HUES48 (cell line): ENCODE results near the gene BCL11B.

Experiments
- H3K27ac ChIP-seq: one replicate; pipeline ENCODE4 v1.7.0; 2013; ENCODE audit warnings: low read depth, low read length, inconsistent platforms
- H3K27me3 ChIP-seq: 2 replicates; pipeline ENCODE4 v1.6.1; 2013; ENCODE audit warnings: mild to moderate bottlenecking, low read length; ENCODE audit not compliant: control insufficient read depth, insufficient read depth
- H3K36me3 ChIP-seq: 2 replicates; pipeline ENCODE4 v1.6.1; 2013; ENCODE audit warnings: low read length; ENCODE audit not compliant: control insufficient read depth, insufficient read depth
- H3K4me1 ChIP-seq: 2 replicates; pipeline ENCODE4 v1.6.1; 2013; ENCODE audit warnings: mild to moderate bottlenecking, low read length; ENCODE audit not compliant: control insufficient read depth, insufficient read depth
- H3K4me3 ChIP-seq: 2 replicates; pipeline ENCODE4 v1.5.1; 2013; ENCODE audit warnings: mild to moderate bottlenecking, low read depth, low read length
- H3K9ac ChIP-seq: 2 replicates; pipeline ENCODE4 v1.6.1; 2013; ENCODE audit warnings: mild to moderate bottlenecking, low read depth, low read length, moderate library complexity
- H3K9me3 ChIP-seq: 2 replicates; pipeline ENCODE4 v1.6.1; 2013; ENCODE audit warnings: low read length; ENCODE audit not compliant: control insufficient read depth, insufficient read depth

Gene BCL11B

GRCh38 chr14:99127651-99128167, 144.3 kb downstream of the BCL11B start:
- Histone ChIP-seq H3K9me3 (no peaks in the 10 kb centered on the region), H3K27ac (no peak overlapping the region), H3K27me3 (no peaks in the 10 kb centered on the region)

GRCh38 chr14:99125616-99126431, 146.2 kb downstream of the BCL11B start:
- no peak overlapping the region for H3K9ac ChIP-seq
- H3K27me3 ChIP-seq = no peaks in the 10 kb centered on the region
- no peaks in the 10 kb centered on the region for H3K4me1 ChIP-seq
- no peaks in the 10 kb centered on the region for H3K9me3 ChIP-seq
- H3K36me3 ChIP-seq = no peaks in the 10 kb centered on the region
- no peak overlapping the region for H3K4me3 ChIP-seq
- no peak overlapping the region for H3K27ac ChIP-seq

More at GRCh38 chr14:99127651-99128167, 144.3 kb downstream of the BCL11B start:
- Histone ChIP-seq H3K4me3 (no peak overlapping the region), H3K9ac (no peak overlapping the region), H3K36me3 (no peaks in the 10 kb centered on the region), H3K4me1 (no peaks in the 10 kb centered on the region)

- Histone ChIP-seq H3K9me3 (no peaks in the 10 kb centered on the region), H3K36me3 (no peaks in the 10 kb centered on the region), H3K27ac (no peak overlapping the region), H3K4me1 (no peaks in the 10 kb centered on the region), H3K27me3 (no peaks in the 10 kb centered on the region), H3K9ac (no peak overlapping the region; the same call in 1 of the 2 replicates), H3K4me3 (no peak overlapping the region)
These were observed 146.9 kb downstream of the BCL11B start for GRCh38 chr14:99125113-99125512.

- no peaks in the 10 kb centered on the region for H3K9me3 ChIP-seq
- no peaks in the 10 kb centered on the region for H3K27me3 ChIP-seq
- no peak overlapping the region for H3K4me3 ChIP-seq
- H3K4me1 ChIP-seq = peaks cover under 1% of the 10 kb centered on the region; the same call in 1 of the 2 replicates
- no peak overlapping the region for H3K27ac ChIP-seq
- no peaks in the 10 kb centered on the region for H3K36me3 ChIP-seq
- no peak overlapping the region; the same call in 1 of the 2 replicates for H3K9ac ChIP-seq
These were observed 147.4 kb downstream of the BCL11B start for GRCh38 chr14:99124482-99125105.

GRCh38 chr14:99123208-99123870, 148.7 kb downstream of the BCL11B start:
- Histone ChIP-seq H3K36me3 (no peaks in the 10 kb centered on the region), H3K4me3 (no peak overlapping the region), H3K27ac (no peak overlapping the region), H3K9me3 (no peaks in the 10 kb centered on the region), H3K27me3 (no peaks in the 10 kb centered on the region), H3K9ac (no peak overlapping the region), H3K4me1 (peaks cover 3% of the 10 kb centered on the region; the same call in 1 of the 2 replicates)

- H3K4me3 ChIP-seq = no peak overlapping the region
- H3K9ac ChIP-seq = no peak overlapping the region
- H3K4me1 ChIP-seq = peaks cover 3% of the 10 kb centered on the region; the same call in 1 of the 2 replicates
- no peak overlapping the region for H3K27ac ChIP-seq
- H3K36me3 ChIP-seq = no peaks in the 10 kb centered on the region
- H3K27me3 ChIP-seq = peaks cover 4% of the 10 kb centered on the region; the same call in 1 of the 2 replicates
- H3K9me3 ChIP-seq = no peaks in the 10 kb centered on the region
These were observed 149.4 kb downstream of the BCL11B start for GRCh38 chr14:99122521-99123125.

GRCh38 chr14:99121319-99121875, 150.6 kb downstream of the BCL11B start:
- no peak overlapping the region for H3K4me3 ChIP-seq
- no peaks in the 10 kb centered on the region for H3K9me3 ChIP-seq
- H3K27me3 ChIP-seq = peaks cover 13% of the 10 kb centered on the region; the same call in 1 of the 2 replicates
- no peaks in the 10 kb centered on the region for H3K36me3 ChIP-seq
- no peak overlapping the region for H3K27ac ChIP-seq
- peaks cover 3% of the 10 kb centered on the region; the same call in 1 of the 2 replicates for H3K4me1 ChIP-seq
- H3K9ac ChIP-seq = no peak overlapping the region

- Histone ChIP-seq H3K4me1 (peaks cover 3% of the 10 kb centered on the region; the same call in 1 of the 2 replicates), H3K9me3 (no peaks in the 10 kb centered on the region), H3K9ac (no peak overlapping the region), H3K4me3 (no peak overlapping the region), H3K27ac (no peak overlapping the region), H3K36me3 (no peaks in the 10 kb centered on the region), H3K27me3 (peaks cover 13% of the 10 kb centered on the region; the same call in 1 of the 2 replicates)
These were observed 151.3 kb downstream of the BCL11B start for GRCh38 chr14:99120526-99121318.

- H3K36me3 ChIP-seq = no peaks in the 10 kb centered on the region
- H3K27me3 ChIP-seq = peaks cover 13% of the 10 kb centered on the region; the same call in 1 of the 2 replicates
- H3K4me1 ChIP-seq = peaks cover 3% of the 10 kb centered on the region; the same call in 1 of the 2 replicates
- H3K27ac ChIP-seq = no peak overlapping the region
- H3K9ac ChIP-seq = no peak overlapping the region
- H3K9me3 ChIP-seq = no peaks in the 10 kb centered on the region
- no peak overlapping the region for H3K4me3 ChIP-seq
These were observed 152.2 kb downstream of the BCL11B start for GRCh38 chr14:99119554-99120525.
